Stimulated activated CD8-positive, alpha-beta memory T cell treated with anti-CD3 and anti-CD28 coated beads, Interleukin-12 subunit alpha, Interleukin-12 subunit beta, amount 100 ng/mL, for 24 hours (primary cell): Measurements from ENCODE around the gene HS3ST5.
"Not testable (repeated sequence)": the region's sequence is repeated elsewhere in the genome, so short reads cannot be mapped to it uniquely, and the experiment has no call there.

Experiments used
- DNase-seq: peaks from one replicate; pipeline ENCODE4 v3.0.0-alpha.2; 2020; ENCODE audit errors: extremely low read depth

The HS3ST5 gene

DNA sequence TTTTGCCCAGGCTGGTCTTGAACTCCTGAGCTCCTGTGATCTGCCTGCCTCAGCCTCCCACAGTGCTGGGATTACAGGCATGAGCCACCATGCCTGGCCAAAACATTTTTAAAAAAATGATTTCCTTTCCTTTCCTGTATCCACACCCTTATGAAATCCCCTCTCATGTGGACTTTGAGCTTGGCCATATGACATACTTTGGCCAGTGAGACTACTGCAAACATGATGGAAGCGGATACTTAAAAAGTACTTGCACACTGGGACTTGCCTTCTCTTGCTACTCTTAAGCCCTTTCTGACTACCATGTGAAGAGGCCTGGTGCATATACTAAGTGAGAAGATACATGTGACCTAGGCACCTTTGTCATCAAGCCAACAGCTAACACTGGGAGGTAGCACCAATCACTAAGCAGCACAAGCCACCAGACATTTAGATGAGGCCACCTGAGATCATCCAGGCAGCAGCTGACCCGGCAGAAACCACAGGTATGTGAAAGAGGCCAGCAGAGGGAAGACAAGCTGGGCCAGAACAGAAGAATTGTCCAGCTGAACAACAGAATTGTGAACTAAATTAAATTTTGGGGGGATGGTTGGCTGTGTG lies 293.4 kb downstream of the HS3ST5 start:
- DNase-seq = no peak

DNA sequence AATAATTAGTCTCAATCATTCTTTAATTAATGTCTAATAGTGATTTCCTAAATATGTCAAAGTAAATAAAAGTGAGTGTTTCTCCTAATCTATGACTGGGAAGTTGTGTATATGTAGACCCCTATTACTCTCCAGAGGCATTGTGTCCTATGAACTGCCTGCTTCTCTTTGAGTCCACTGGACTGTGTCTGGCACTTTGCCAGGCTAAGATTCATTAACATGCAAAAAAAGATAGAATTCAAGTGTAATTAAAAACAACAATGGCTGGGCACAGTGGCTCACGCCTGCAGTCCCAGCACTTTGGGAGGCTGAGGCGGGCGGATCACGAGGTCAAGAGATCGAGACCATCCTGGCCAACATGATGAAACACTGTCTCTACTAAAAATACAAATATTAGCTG lies 298.3 kb downstream of the HS3ST5 start:
- DNase-seq = not testable (repeated sequence)

DNA sequence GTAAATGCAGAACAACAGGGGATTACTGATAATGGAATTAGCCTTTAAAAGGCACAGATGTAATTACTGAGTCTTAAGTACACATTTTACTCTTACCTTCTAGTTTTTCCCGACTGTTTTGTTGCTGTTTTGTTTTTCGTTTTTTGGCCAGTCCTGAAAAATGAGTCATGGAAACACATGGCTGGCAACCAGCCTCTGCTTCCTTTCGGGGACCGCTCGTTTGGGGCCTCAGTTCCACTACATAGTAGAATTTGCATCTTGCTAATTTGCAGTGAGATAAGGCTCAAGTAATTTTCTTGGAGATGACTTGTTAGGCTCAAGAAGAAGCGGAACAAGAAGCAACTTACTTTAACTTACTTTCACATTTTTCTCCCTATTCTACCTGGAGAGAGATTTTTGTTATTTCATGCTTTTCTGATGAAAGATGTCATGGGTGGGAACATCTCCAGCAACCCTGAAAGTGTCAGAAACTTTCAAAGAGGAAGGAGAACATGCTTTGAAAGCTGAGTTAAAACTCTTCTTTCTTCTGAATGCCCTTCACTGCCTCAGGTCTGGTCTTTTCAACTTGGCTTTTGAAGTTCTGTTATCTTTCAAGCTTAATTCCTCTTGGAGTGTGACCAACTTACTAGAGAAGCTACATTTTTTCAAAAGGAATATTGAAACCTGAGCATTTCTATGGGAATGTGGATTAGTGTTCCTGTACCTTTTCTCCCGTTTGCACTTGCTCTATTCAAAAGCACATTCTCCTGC lies 300.4 kb downstream of the HS3ST5 start:
- DNase-seq = no peak

DNA sequence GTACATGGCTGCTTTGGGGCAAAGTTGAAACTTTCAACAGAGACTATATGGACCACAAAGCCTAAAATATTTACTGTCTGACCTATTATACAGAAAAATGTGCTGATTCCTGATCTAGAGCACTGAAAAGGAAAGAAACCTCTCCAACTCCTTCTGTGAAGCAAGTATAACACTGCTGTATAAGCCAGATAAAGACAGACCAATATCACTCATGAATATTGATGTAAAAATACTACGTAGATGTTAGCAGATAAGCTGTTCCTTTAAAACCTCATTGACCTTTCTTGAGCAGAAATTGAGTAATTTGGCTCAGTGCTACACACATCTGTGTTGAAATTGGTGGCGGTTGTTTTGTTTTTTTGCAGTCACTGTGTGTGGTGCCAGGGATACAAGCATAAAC lies 302.0 kb downstream of the HS3ST5 start:
- DNase-seq = no peak

DNA sequence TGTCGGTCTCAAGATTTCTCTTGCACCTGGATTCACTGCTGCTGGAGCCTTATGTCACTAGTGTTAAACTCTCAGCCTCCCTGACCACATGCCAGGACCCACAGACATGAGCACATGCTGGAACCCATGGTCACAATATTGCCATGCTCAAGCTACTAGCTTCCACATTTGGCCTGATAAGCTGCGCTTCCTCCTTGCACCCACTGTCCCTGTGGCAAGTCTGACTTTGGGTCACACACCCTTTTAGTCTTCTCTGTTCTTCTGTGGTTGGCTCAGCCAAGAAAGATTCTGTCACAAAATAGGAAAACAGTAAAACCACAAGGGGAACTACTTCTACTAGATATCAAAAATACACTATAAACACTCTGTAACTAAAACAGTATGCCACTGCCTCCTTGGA lies 303.0 kb downstream of the HS3ST5 start:
- no peak for DNase-seq

DNA sequence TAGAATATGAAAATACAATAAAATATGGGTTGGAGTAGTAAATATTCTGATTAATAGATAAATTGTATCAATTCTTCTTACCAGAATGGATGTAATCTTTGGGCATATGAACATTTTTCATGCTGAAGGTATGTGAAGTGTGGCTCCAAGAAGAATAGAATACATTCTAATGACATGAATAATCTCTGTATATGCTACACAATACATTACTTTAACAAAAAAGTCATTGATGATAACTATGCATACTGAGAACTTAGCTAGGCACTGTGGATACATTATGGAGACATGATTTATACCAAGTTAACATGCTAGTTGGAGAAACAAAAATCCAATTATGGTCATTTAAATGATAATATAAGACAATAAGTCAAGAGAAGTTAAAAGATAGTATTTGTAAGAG lies 309.2 kb downstream of the HS3ST5 start:
- no peak for DNase-seq

DNA sequence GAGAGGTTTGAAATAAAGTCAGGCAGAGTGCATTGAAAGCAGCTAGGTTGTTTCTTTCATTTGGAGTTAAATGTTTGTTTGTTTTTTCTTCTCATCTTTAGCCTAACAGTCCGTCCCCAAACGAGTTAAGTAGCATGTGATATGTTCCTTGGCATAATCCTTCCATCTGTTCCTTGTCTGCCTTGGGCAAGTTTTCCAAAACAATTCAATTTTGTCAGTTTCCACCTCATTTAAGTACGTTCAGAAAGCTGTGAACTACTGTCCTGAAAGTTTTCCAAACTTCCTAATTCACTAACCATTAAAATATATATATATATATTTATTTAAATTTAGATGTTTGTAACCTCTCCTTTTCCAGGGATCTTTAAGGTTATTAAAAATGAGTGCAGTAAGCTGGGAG lies 310.1 kb downstream of the HS3ST5 start:
- DNase-seq = no peak

DNA sequence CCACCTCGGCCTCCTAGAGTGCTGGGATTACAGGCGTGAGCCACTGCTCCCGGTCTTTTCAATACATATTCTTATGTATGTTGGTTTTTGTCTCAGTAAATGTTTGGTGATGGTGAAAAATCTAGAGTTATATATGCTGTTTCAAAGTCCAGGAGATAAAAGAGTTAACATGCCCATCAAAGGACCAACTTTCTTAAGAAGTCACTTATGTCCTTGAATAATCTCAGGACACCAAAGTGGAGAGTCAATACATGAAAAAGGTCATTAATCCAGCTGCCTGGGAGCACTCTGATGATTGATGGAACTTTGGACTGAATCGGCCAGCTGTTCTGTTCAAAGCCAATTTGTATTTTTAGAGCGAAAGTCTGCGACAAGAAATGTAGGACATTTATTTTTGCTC lies 312.1 kb downstream of the HS3ST5 start:
- no peak for DNase-seq

DNA sequence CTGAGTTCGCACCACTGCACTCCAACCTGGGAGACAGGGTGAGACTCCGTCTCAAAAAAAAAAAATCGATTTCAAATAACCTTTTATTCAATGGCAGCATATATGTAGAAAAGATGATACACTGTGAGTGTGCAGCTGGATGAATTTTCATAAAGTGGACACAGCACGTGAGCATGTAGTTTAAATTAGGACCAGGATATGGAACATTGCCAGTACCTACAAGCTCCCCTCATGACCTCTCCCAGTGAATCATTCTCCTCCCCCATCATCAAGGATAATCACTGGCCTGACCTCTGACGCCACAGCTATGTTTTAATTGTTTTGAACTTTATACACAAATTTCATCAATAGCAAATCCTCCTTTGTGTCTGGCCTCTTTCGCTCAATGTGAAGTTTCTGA lies 318.1 kb downstream of the HS3ST5 start:
- DNase-seq = no peak

DNA sequence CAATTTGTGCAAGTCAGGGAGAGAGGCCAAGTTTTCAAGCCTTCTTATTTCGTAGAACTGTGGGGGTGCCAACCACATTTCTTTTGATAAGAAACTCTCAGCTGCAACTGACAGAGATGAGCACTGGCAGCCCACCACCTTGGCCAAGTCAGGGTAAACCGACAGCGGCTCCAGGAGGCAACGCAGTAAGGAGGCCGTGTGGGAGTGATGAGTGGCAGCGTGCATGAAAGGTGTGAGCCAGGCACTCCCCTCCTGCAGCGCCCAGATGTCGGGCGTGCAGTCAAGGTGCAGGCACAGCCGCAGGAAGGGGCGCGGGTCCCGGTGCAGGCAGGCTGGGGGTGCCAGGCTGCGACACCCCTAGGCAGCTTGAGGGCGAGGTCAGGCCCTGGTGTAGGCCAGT lies 322.6 kb downstream of the HS3ST5 start:
- DNase-seq = no peak

DNA sequence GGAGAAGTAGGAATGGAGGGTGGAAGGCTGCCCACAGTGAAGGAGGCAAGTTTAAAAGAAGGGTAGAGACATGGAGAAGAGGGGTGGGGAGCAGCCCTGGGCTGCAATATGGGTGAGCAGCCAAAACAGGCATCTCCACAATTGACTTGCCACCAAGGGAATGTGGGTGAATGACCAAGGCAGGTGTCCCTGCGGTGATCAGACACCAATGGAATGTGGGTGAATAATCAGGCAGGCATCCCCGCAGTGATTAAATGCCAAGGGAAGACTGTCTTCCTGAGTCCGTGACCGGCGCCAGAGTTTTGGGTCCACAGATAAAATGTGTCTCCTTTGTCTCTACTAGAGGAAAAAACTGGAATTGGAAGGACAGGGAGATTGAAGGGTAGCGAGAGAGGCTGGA lies 325.7 kb downstream of the HS3ST5 start:
- DNase-seq = not testable (repeated sequence)

DNA sequence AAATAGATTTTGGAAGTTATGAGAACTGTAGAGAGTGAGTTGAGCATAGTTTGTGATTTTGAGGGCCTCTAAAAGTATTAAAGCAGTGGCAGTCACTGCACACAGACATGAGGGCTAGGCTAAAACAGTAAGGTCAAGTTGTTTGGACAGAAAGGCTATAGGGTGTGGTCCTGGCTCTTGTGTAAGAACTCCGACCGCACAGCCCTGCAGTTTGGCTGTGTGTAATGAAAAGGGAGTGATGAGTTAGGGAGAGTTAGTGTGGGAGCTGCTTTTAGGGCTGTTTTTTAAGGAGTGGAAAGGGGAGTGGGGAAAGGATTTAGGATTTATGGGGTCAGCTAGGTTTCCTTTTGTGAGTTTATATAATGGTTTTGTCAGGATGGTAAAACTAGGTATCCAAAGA lies 328.7 kb downstream of the HS3ST5 start:
- DNase-seq = not testable (repeated sequence)

DNA sequence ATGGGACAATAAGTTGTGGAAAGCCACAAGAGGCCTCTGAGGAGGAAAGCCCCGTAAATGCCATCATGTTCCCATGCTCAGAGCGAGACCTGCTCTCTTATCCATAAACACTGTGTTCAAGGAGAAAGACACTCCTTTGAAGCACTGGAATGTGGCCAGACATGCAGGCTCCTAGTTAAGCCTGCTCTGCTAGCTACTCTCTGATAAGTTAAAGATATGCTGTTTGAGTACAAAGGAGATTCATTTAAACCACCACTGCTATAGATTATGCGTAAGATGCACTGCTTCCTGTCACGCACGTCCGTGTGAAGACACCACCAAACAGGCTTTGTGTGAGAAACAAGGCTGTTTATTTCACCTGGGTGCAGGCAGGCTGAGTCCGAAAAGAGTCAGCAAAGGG lies 331.3 kb downstream of the HS3ST5 start:
- not testable (repeated sequence) for DNase-seq

DNA sequence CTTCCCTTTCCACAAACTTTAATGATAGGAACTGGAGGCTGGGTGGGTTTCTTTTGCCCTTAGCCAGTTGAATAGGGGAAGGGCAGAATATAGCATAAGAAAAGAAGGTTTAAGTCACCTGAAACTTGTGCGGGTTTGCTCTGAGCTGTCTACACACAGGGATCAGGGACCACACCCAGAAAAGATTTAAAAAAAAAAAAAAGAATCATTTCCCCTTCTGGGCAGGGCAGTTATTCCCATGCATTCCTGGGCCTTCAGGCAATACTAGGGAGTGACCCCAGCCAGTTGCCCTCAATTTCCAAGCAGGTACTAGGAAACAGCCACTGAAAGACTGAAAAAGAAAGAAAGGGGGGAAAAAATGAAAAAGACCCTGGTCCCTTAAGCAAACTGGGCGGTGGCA lies 332.3 kb downstream of the HS3ST5 start:
- DNase-seq = no peak

DNA sequence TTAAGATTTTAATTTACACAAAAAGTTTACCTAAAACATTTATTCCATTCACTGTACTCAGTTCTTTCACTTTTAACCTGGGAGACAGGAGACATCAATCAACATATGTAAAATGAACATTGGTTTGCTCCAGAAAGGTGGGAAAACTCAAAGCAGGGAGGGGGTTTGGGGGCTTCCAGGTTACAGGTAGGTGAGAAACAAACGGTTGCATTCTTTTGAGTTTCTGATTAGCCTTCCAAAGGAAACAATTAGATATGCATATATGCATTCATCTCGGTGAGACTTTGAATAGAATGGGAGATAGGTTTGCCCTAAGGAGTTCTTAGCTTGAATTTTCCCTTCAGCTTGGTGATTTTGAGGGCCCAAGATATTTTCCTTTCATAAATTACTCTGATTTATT lies 333.6 kb downstream of the HS3ST5 start:
- no peak for DNase-seq

DNA sequence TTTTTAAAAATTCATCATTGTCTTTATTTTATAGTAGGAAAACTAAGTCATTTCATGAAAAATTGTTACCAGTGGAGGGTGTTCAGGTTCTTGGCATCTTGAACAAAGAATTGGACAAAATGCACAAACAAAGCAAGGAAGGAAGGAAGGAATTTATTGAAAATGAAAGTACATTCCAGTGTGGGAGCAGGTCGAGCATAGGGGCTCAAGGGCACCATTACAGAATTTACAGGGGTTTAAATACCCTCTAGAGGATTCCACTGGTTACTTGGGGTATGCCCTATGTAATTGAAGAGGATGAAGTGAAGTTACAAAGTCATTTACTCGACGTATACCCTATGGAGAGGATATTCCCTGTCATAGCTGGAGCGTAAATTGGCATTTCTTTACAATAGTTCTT lies 334.5 kb downstream of the HS3ST5 start:
- no peak for DNase-seq

DNA sequence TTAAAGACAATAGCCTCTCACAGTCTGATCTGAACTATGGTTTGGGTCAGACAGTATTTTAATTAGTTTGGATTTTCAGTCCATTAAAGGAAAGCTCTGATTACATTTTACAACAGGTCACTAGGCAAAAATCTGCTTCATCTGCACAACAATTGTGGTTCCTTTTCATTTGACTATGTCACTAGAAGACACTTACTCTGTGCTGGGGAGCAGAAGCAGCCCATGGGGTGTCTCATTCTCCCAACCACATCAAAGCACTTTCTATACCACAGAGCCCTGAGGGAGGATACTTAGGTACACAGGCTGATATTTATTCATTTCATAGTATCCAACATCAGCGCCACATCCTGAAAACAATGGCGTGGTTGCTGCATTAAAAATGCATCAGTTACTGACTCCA lies 335.3 kb downstream of the HS3ST5 start:
- DNase-seq = no peak
